ENCODE measurements around the gene KRTAP10-6. TPM values are rescaled to one million over a fixed set of nuclear protein-coding genes. Genes with fewer than 3 reads are reported as not detected.
A peak's percentile ranks its signal among the peaks of the same experiment; 100 is the strongest.
"Not testable (repeated sequence)": the region's sequence is repeated elsewhere in the genome, so short reads cannot be mapped to it uniquely, and the experiment has no call there.

Gene KRTAP10-6
- total RNA-seq, 1 donor from 2014 or later: not detected

DNA sequence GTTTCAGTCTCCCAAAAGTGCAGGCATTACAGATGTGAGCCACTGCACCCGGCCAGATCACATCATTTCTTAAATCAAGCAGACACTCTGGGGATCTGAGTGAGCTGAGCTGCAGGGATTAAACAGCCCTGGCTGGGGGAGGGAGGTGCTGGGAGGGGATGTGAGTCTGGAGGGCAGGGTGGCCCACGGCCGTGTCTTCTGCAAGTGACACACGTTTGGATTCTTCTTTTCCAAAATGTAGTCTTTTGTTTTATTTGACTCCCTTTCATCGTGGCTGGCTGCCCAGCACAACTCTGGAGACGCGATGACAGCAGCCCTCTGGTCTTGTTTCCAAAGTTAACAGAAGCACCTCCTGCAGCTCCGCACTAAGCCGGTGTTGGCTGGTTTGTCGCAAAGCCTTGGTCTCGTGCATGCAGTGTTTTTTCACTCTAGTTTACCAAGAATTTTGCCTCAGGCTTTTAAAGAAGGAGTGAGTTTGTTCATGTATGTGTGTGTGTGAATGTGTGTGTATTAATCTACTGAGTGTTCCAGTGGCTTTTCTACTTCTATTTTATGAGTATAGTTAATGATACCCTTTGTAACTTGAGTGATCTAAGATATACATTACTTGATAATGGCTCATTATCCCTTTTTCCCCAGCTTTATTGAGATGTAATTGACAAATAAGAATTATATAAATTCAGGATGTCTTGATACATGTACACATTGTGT lies 9.1 kb downstream of the KRTAP10-6 start:
- DNase-seq: no peak
- TF ChIP-seq, protein P1, sequence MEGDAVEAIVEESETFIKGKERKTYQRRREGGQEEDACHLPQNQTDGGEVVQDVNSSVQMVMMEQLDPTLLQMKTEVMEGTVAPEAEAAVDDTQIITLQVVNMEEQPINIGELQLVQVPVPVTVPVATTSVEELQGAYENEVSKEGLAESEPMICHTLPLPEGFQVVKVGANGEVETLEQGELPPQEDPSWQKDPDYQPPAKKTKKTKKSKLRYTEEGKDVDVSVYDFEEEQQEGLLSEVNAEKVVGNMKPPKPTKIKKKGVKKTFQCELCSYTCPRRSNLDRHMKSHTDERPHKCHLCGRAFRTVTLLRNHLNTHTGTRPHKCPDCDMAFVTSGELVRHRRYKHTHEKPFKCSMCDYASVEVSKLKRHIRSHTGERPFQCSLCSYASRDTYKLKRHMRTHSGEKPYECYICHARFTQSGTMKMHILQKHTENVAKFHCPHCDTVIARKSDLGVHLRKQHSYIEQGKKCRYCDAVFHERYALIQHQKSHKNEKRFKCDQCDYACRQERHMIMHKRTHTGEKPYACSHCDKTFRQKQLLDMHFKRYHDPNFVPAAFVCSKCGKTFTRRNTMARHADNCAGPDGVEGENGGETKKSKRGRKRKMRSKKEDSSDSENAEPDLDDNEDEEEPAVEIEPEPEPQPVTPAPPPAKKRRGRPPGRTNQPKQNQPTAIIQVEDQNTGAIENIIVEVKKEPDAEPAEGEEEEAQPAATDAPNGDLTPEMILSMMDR (IDR thresholded peaks at IDR 0.05; ENCODE audit: partially characterized antibody, unreplicated experiment): no peak
- peaks cover 18% of the 10 kb centered on the region for H3K36me3 Mint-ChIP-seq (ENCODE audit: unreplicated experiment)
- H3K4me3 Mint-ChIP-seq (ENCODE audit: unreplicated experiment): no peak overlapping the region
- no peaks in the 10 kb centered on the region for H3K27me3 Mint-ChIP-seq (ENCODE audit: unreplicated experiment)
- no peaks in the 10 kb centered on the region for H3K4me1 Mint-ChIP-seq (ENCODE audit: low read depth, unreplicated experiment)
- H3K27ac Mint-ChIP-seq (ENCODE audit: unreplicated experiment): no peak overlapping the region
- H3K9me3 Mint-ChIP-seq (ENCODE audit: unreplicated experiment): peaks cover 6% of the 10 kb centered on the region

DNA sequence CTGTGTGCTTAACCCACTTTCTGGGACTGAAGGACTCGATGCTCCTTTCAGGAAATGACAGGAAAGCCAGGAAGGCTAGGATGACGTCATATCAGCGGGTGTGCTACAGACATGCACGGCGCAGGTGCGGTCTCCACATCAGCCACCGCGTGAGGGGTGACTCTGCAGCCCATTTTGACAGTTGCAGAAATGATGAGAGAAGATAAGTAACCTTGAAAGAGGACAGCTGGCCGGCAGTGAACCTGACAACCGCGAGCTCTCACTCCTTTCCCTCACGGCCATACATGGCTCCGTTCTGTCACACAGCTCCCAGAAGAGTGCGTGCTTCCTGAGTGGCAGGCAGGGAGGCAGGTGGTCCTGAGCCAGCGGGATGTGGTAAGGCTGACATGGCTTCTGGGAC lies 10.2 kb downstream of the KRTAP10-6 start:
- no peak for DNase-seq
- no peak overlapping the region for H3K27ac Mint-ChIP-seq (ENCODE audit: unreplicated experiment)
- H3K4me1 Mint-ChIP-seq (ENCODE audit: low read depth, unreplicated experiment): no peaks in the 10 kb centered on the region
- TF ChIP-seq, protein P1 (IDR thresholded peaks at IDR 0.05; ENCODE audit: partially characterized antibody, unreplicated experiment): no peak
- peaks cover 13% of the 10 kb centered on the region for H3K9me3 Mint-ChIP-seq (ENCODE audit: unreplicated experiment)
- H3K4me3 Mint-ChIP-seq (ENCODE audit: unreplicated experiment): no peak overlapping the region
- H3K27me3 Mint-ChIP-seq (ENCODE audit: unreplicated experiment): no peaks in the 10 kb centered on the region
- peaks cover 28% of the 10 kb centered on the region for H3K36me3 Mint-ChIP-seq (ENCODE audit: unreplicated experiment)

DNA sequence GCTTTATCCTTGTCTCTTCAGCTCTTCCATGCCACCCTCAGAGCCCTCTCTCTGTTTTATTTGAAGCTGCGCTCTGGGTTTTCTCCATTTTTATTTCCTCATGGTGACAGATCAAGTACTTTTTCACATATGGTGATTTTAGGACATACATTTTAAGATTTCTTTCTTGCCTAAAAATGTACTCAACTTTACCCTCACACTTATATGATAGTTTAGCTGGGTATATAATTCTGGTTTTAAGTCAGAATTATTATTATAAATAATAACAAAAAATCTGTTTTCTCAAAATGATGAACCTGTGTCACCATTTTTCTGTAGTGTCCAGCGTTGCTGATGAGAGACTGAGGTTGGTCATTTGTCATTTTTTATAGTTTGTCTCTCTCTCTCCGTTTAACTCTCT lies 11.1 kb downstream of the KRTAP10-6 start:
- Mint-ChIP-seq H3K9me3 (ENCODE audit: unreplicated experiment) (peaks cover 13% of the 10 kb centered on the region), H3K27ac (ENCODE audit: unreplicated experiment) (no peak overlapping the region), H3K27me3 (ENCODE audit: unreplicated experiment) (no peaks in the 10 kb centered on the region), H3K4me1 (ENCODE audit: low read depth, unreplicated experiment) (no peaks in the 10 kb centered on the region), H3K36me3 (ENCODE audit: unreplicated experiment) (peaks cover 33% of the 10 kb centered on the region), H3K4me3 (ENCODE audit: unreplicated experiment) (no peak overlapping the region)
- TF ChIP-seq, protein P1 (IDR thresholded peaks at IDR 0.05; ENCODE audit: partially characterized antibody, unreplicated experiment): no peak
- no peak for DNase-seq

DNA sequence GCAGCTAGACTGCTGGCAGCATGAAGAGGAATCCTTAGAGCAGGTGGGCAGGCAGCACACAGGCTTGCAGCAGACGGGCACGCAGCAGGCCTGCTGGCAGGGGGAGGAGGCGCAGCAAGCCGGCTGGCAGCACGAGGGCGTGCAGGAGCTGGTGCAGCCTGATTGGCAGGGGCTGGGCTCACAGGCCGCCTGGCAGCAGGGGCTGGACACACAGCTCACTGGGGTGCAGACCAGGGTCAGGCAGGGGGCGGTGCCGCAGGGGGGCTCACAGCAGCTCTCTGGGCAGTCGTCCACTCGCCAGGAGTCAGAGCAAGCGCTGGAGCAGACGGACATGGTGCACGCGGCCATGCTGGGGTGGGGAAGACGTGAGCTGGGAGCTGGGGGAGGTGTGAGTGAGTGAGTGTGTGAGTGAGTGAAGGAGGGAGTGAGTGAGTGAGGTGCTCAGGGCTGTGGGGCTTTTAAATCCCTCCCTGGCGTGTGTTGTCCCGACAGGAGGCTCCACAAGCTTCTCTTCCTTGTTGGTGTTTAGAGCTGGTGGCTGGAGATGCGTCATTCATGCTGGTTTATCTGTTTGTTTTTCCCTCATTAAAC lies 12.0 kb downstream of the KRTAP10-6 start, which contains the start of gene KRTAP10-5:
Gene KRTAP10-5 (minus strand): TSS at position 374 of the 591 bp plus-strand sequence. CDS start 26 bp downstream, at position 348.
- Mint-ChIP-seq H3K36me3 (ENCODE audit: unreplicated experiment) (peaks cover 41% of the 10 kb centered on the region), H3K9me3 (ENCODE audit: unreplicated experiment) (peaks cover 20% of the 10 kb centered on the region), H3K27ac (ENCODE audit: unreplicated experiment) (peak within 1 kb of the TSS; percentile 50)
- H3K4me1 Mint-ChIP-seq (ENCODE audit: low read depth, unreplicated experiment); H3K4me3 Mint-ChIP-seq (ENCODE audit: unreplicated experiment); DNase-seq; H3K27me3 Mint-ChIP-seq (ENCODE audit: unreplicated experiment): not testable (repeated sequence)

DNA sequence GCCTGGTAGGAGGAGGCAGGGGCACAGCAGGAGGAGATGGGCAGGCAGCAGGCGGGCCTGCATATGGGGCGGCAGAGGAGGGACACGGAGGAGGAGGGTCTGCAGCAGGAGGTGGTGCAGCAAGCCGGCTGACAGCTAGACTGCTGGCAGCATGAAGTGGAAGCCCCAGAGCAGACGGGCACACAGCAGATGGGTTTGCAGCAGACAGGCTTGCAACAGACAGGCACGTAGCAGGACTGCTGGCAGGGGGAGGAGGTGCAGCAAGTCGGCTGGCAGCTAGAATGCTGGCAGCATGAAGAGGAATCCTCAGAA lies 12.5 kb downstream of the KRTAP10-6 start:
- TF ChIP-seq, protein P1 (IDR thresholded peaks at IDR 0.05; ENCODE audit: partially characterized antibody, unreplicated experiment): no peak
- DNase-seq: no peak
- Mint-ChIP-seq H3K27me3 (ENCODE audit: unreplicated experiment) (peaks cover 1% of the 10 kb centered on the region), H3K27ac (ENCODE audit: unreplicated experiment) (peak overlapping the region; percentile 50), H3K4me1 (ENCODE audit: low read depth, unreplicated experiment) (no peaks in the 10 kb centered on the region), H3K9me3 (ENCODE audit: unreplicated experiment) (peaks cover 19% of the 10 kb centered on the region), H3K36me3 (ENCODE audit: unreplicated experiment) (peaks cover 42% of the 10 kb centered on the region), H3K4me3 (ENCODE audit: unreplicated experiment) (no peak overlapping the region)

Data from glutamatergic neuron (in vitro differentiated cells).